Measurements from ENCODE around the gene FAM229A. TPM values are rescaled to one million over a fixed set of nuclear protein-coding genes. Genes with fewer than 3 reads are reported as not detected.

Gene FAM229A
- total and polyA plus RNA-seq, 9 of the 15 experiments (the other 6 are each of a cell fraction or from before 2014, with no cell fraction given) = 0.04 to 21.6 (median 7.4) TPM

- intact Hi-C loops (cut with micrococcal nuclease) = no loop called here
- H3K4me1 ChIP-seq (replicated peaks in 1 of 2; ENCODE audit: control insufficient read depth in 2 of 2, insufficient read depth in 2 of 2, low read length in 2 of 2) = no peaks in the 10 kb centered on the region
- no peak overlapping the region for H3K9ac ChIP-seq (ENCODE audit: insufficient read depth in 1 of 2, low read depth in 2 of 2, low read length in 2 of 2)
- WGBS (ENCODE audit: insufficient coverage, low coverage, missing lambda C conversion rate) = 96% methylated on average over 9 of the region's 9 CpGs
- ATAC-seq (no peak), FAIRE-seq (no peak), DNase-seq (ENCODE audit: extremely low read depth in 1 of 4, low spot score in 3 of 4) (no peak)
- no peak overlapping the region for H3K27ac ChIP-seq (ENCODE audit: extremely low read depth, low read depth, low read length)
- no peaks in the 10 kb centered on the region for H3K9me3 ChIP-seq (replicated peaks; ENCODE audit: control insufficient read depth, insufficient read depth, low read depth, low read length)
- POLR2A ChIA-PET = interaction anchor here (0.6 to 2.3 kb wide), 6 partner anchors 10 to 985 kb away, joined by 3 to 11 read pairs (median 5); partner anchors contain the start of gene BSDC1
- H2AFZ ChIP-seq (ENCODE audit: low read depth, low read length) = no peak overlapping the region
- no peak for TF ChIP-seq BRCA1 (IDR thresholded peaks at IDR 0.05)
- TF ChIP-seq BRCA1 (CRISPR knock-in tag; IDR thresholded peaks at IDR 0.05) = 0 out of 2 replicates have a peak, but pooled peaks have one; percentile 64
- no peak for TF ChIP-seq SIX5 (IDR thresholded peaks at IDR 0.05; ENCODE audit: borderline replicate concordance in 1 of 2, insufficient read depth in 1 of 2, low read depth in 1 of 2, low read length in 2 of 2)
- no peaks in the 10 kb centered on the region for H3K9me1 ChIP-seq (ENCODE audit: control insufficient read depth, insufficient read depth, low read length)
- no peaks in the 10 kb centered on the region for H3K79me2 ChIP-seq (ENCODE audit: control insufficient read depth, insufficient read depth, low read length)
- H4K20me1 ChIP-seq (replicated peaks; ENCODE audit: control insufficient read depth, insufficient read depth, low read length) = no peaks in the 10 kb centered on the region
- H3K27me3 ChIP-seq (ENCODE audit: control insufficient read depth in 2 of 2, insufficient read depth in 2 of 2, low read length in 2 of 2) = no peaks in the 10 kb centered on the region
- CTCF ChIA-PET (ENCODE audit: low intra/inter-chr PET ratio) = no interaction called here
- in situ Hi-C loops (cut with MboI) = no loop called here
- H3K4me2 ChIP-seq (ENCODE audit: insufficient read depth, low read length) = no peak overlapping the region
- BruUV-seq (replicated peaks) = no TSS peak
- H3K4me3 ChIP-seq = no peak overlapping the region
- peaks cover 99% of the 10 kb centered on the region for H3K36me3 ChIP-seq (ENCODE audit: control insufficient read depth, insufficient read depth, low read length)
Observed at GRCh38 chr1:32380057-32380456, 17.8 kb upstream of the FAM229A start.

- no peak overlapping the region for H2AFZ ChIP-seq (ENCODE audit: low read depth, low read length)
- peak; percentile 40; the same call in 1 of the 2 replicates for TF ChIP-seq POLR2G (IDR thresholded peaks at IDR 0.05; ENCODE audit: low read depth, low read length)
- TF ChIP-seq RBFOX2 (IDR thresholded peaks at IDR 0.05; ENCODE audit: low read depth, low read length) = peak; percentile 53
- peak; percentile 42 for TF ChIP-seq RBM22 (IDR thresholded peaks at IDR 0.05; ENCODE audit: low read depth, low read length, poor library complexity, severe bottlenecking)
- TF ChIP-seq, protein P1, sequence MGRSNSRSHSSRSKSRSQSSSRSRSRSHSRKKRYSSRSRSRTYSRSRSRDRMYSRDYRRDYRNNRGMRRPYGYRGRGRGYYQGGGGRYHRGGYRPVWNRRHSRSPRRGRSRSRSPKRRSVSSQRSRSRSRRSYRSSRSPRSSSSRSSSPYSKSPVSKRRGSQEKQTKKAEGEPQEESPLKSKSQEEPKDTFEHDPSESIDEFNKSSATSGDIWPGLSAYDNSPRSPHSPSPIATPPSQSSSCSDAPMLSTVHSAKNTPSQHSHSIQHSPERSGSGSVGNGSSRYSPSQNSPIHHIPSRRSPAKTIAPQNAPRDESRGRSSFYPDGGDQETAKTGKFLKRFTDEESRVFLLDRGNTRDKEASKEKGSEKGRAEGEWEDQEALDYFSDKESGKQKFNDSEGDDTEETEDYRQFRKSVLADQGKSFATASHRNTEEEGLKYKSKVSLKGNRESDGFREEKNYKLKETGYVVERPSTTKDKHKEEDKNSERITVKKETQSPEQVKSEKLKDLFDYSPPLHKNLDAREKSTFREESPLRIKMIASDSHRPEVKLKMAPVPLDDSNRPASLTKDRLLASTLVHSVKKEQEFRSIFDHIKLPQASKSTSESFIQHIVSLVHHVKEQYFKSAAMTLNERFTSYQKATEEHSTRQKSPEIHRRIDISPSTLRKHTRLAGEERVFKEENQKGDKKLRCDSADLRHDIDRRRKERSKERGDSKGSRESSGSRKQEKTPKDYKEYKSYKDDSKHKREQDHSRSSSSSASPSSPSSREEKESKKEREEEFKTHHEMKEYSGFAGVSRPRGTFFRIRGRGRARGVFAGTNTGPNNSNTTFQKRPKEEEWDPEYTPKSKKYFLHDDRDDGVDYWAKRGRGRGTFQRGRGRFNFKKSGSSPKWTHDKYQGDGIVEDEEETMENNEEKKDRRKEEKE (IDR thresholded peaks at IDR 0.05; ENCODE audit: borderline replicate concordance in 1 of 2, control insufficient read depth in 1 of 2, low read depth in 2 of 2, low read length in 1 of 2) = no peak
- no peak for TF ChIP-seq KHSRP (IDR thresholded peaks at IDR 0.05)
- peak; percentile 31; the same call in 1 of the 2 replicates for TF ChIP-seq POLR2AphosphoS2 (IDR thresholded peaks at IDR 0.05; ENCODE audit: low read length)
- no TSS peak for BruUV-seq (replicated peaks)
- H3K9me3 ChIP-seq (replicated peaks; ENCODE audit: control insufficient read depth, insufficient read depth, low read depth, low read length) = no peaks in the 10 kb centered on the region
- peak overlapping the region in 1 of 2 experiments; percentile 19; a peak in 1 of 4 replicates for H3K9ac ChIP-seq (ENCODE audit: insufficient read depth in 1 of 2, low read depth in 2 of 2, low read length in 2 of 2)
- ATAC-seq (no peak; the same call in 2 of the 3 replicates), FAIRE-seq (no peak), DNase-seq (ENCODE audit: extremely low read depth in 1 of 4, low spot score in 3 of 4) (peak in 1 of 4 experiments; percentile 22)
- H3K27me3 ChIP-seq (ENCODE audit: control insufficient read depth in 2 of 2, insufficient read depth in 2 of 2, low read length in 2 of 2) = no peaks in the 10 kb centered on the region
- intact Hi-C loops (cut with micrococcal nuclease) = no loop called here
- no peak overlapping the region for H3K4me3 ChIP-seq
- H3K4me2 ChIP-seq (ENCODE audit: insufficient read depth, low read length) = no peak overlapping the region
- H4K20me1 ChIP-seq (replicated peaks; ENCODE audit: control insufficient read depth, insufficient read depth, low read length) = no peaks in the 10 kb centered on the region
- H3K27ac ChIP-seq (ENCODE audit: extremely low read depth, low read depth, low read length) = no peak overlapping the region
- POLR2A ChIA-PET = interaction anchor here (0.6 to 4.7 kb wide), 10 partner anchors 10 to 979 kb away, joined by 3 to 62 read pairs (median 4); partner anchors contain the start of gene BSDC1
- no peaks in the 10 kb centered on the region for H3K4me1 ChIP-seq (replicated peaks in 1 of 2; ENCODE audit: control insufficient read depth in 2 of 2, insufficient read depth in 2 of 2, low read length in 2 of 2)
- H3K36me3 ChIP-seq (ENCODE audit: control insufficient read depth, insufficient read depth, low read length) = peaks cover 98% of the 10 kb centered on the region
- CTCF ChIA-PET (ENCODE audit: low intra/inter-chr PET ratio) = no interaction called here
- H3K9me1 ChIP-seq (ENCODE audit: control insufficient read depth, insufficient read depth, low read length) = no peaks in the 10 kb centered on the region
- no peaks in the 10 kb centered on the region for H3K79me2 ChIP-seq (ENCODE audit: control insufficient read depth, insufficient read depth, low read length)
- in situ Hi-C loops (cut with MboI) = no loop called here
- 96% methylated on average over 12 of the region's 12 CpGs for WGBS (ENCODE audit: insufficient coverage, low coverage, missing lambda C conversion rate)
Observed at GRCh38 chr1:32377541-32378220, 15.4 kb upstream of the FAM229A start.

All from K562 (cell line).